IMR-90 (cell line): ENCODE measurements around the gene REXO1. TPM values are rescaled to one million over a fixed set of nuclear protein-coding genes. Genes with fewer than 3 reads are reported as not detected.
A peak's percentile ranks its signal among the peaks of the same experiment; 100 is the strongest.

Experiments
- ATAC-seq: fragments of 200-7000 bp; cut with Tn5 transposase; 2 replicates; pipeline ENCODE4 v1.9.1; 2020; ENCODE audit warnings: low read depth, mild to moderate bottlenecking, moderate library complexity
- BruUV-seq: library from RNA; stranded (reverse); fragments of 400-500 nt; replicated peaks from 2 replicates; lab custom pipeline; 2021; lab: Mats Ljungman, UMichigan
- CTCF ChIA-PET: fragments of 300-600 bp; formaldehyde crosslinking; extraction: SDS; loops from one replicate; lab custom pipeline; 2021; ENCODE audit warnings: antibody characterized with exemption; lab: Yijun Ruan, JAX
- POLR2A ChIA-PET: fragments of 300-600 bp; sonication (Branson Sonifier 250); formaldehyde crosslinking; loops from one replicate; lab custom pipeline; 2022; ENCODE audit warnings: antibody characterized with exemption; ENCODE audit not compliant: unreplicated experiment; lab: Charles Lee
- DNase-seq: peaks from one replicate; pipeline ENCODE4 v3.0.0; 2013
- H2AFZ ChIP-seq: replicated peaks from 2 replicates; pipeline ENCODE3; 2013; ENCODE audit warnings: low read length, mild to moderate bottlenecking; ENCODE audit not compliant: poor library complexity
- H2AK5ac ChIP-seq: 2 replicates; pipeline ENCODE4 v1.6.1; 2013; ENCODE audit warnings: low read depth, low read length, inconsistent platforms
- H2AK9ac ChIP-seq: replicated peaks from 2 replicates; pipeline ENCODE3; 2013; ENCODE audit warnings: mild to moderate bottlenecking, low read depth, low read length, moderate library complexity; ENCODE audit not compliant: poor library complexity
- H2BK120ac ChIP-seq: 2 replicates; pipeline ENCODE4 v1.6.1; 2013; ENCODE audit warnings: low read depth, low read length, inconsistent platforms
- H2BK15ac ChIP-seq: 3 replicates; pipeline ENCODE4 v1.6.1; 2013; ENCODE audit warnings: low read depth, low read length, inconsistent platforms
- H2BK20ac ChIP-seq: 2 replicates; pipeline ENCODE4 v1.6.1; 2013; ENCODE audit warnings: low read depth, mild to moderate bottlenecking, inconsistent platforms, low read length, moderate library complexity
- H2BK5ac ChIP-seq: 2 replicates; pipeline ENCODE4 v1.6.1; 2013; ENCODE audit warnings: mild to moderate bottlenecking, low read depth, low read length, inconsistent platforms; ENCODE audit not compliant: poor library complexity, severe bottlenecking
- H3K14ac ChIP-seq: replicated peaks from 2 replicates; pipeline ENCODE4 v1.6.1; 2013; ENCODE audit warnings: low read depth, low read length, inconsistent platforms
- H3K18ac ChIP-seq: 2 replicates; pipeline ENCODE4 v1.6.1; 2013; ENCODE audit warnings: low read depth, low read length, control low read depth
- H3K23ac ChIP-seq: 2 replicates; pipeline ENCODE4 v1.6.1; 2013; ENCODE audit warnings: low read depth, low read length, inconsistent platforms
- H3K27ac ChIP-seq: 2 replicates; pipeline ENCODE4 v1.5.1; 2013; ENCODE audit warnings: mild to moderate bottlenecking, control low read depth, low read length; ENCODE audit not compliant: insufficient read depth
- H3K27me3 ChIP-seq: 2 replicates; pipeline ENCODE4 v1.6.1; 2013; ENCODE audit warnings: low read length; ENCODE audit not compliant: control insufficient read depth, insufficient read depth
- H3K36me3 ChIP-seq: 2 replicates; pipeline ENCODE4 v1.6.1; 2013; ENCODE audit warnings: low read length, mixed read lengths; ENCODE audit not compliant: control insufficient read depth, insufficient read depth
- H3K4ac ChIP-seq: 2 replicates; pipeline ENCODE4 v1.6.1; 2013; ENCODE audit warnings: low read depth, low read length, inconsistent platforms
- H3K4me1 ChIP-seq: 2 replicates; pipeline ENCODE4 v1.6.1; 2013; ENCODE audit warnings: low read length, mixed read lengths; ENCODE audit not compliant: control insufficient read depth, insufficient read depth
- H3K4me2 ChIP-seq: 2 replicates; pipeline ENCODE4 v1.6.1; 2013; ENCODE audit warnings: low read depth, mild to moderate bottlenecking, control low read depth, low read length, moderate library complexity
- H3K4me3 ChIP-seq: 2 replicates; pipeline ENCODE4 v1.5.1; 2013; ENCODE audit warnings: low read depth, mild to moderate bottlenecking, control low read depth, low read length, moderate library complexity; ENCODE audit not compliant: insufficient read depth
- H3K56ac ChIP-seq: 2 replicates; pipeline ENCODE4 v1.6.1; 2013; ENCODE audit warnings: low read length, inconsistent platforms; ENCODE audit not compliant: insufficient read depth; ENCODE audit errors: extremely low read depth
- H3K79me1 ChIP-seq, 2 experiments: 2 replicates each; pipeline ENCODE4 v1.6.1; 2013; ENCODE audit warnings: low read length in 2 of 2, inconsistent platforms in 1 of 2, low read depth in 1 of 2
- H3K9ac ChIP-seq: 2 replicates; pipeline ENCODE4 v1.6.1; 2013; ENCODE audit warnings: low read depth, low read length, control low read depth
- H3K9me1 ChIP-seq: 2 replicates; pipeline ENCODE4 v1.6.1; 2013; ENCODE audit warnings: low read length, inconsistent platforms; ENCODE audit not compliant: insufficient read depth
- H3K9me3 ChIP-seq: 2 replicates; pipeline ENCODE4 v1.6.1; 2013; ENCODE audit warnings: low read length; ENCODE audit not compliant: control insufficient read depth, insufficient read depth
- H4K20me1 ChIP-seq: 2 replicates; pipeline ENCODE4 v1.6.1; 2013; ENCODE audit warnings: low read length, inconsistent platforms; ENCODE audit not compliant: insufficient read depth
- H4K5ac ChIP-seq: 2 replicates; pipeline ENCODE4 v1.6.1; 2013; ENCODE audit warnings: mild to moderate bottlenecking, low read depth, low read length, control low read depth
- H4K8ac ChIP-seq, 2 experiments: 2 replicates each; pipeline ENCODE4 v1.6.1; 2013; ENCODE audit warnings: low read depth in 2 of 2, low read length in 2 of 2, control low read depth in 1 of 2, inconsistent platforms in 1 of 2
- H4K91ac ChIP-seq: 2 replicates; pipeline ENCODE4 v1.6.1; 2013; ENCODE audit warnings: low read depth, low read length, inconsistent platforms; ENCODE audit not compliant: insufficient read depth
- CEBPB ChIP-seq: IDR thresholded peaks from 2 replicates; pipeline ENCODE4 v1.6.1; 2012; ENCODE audit warnings: low read depth, low read length, improper control_type of control experiment
- FOS ChIP-seq: fragments of 150-350 bp; IDR thresholded peaks from 2 replicates; pipeline ENCODE4 v1.6.1; 2016; ENCODE audit warnings: low read depth, low read length
- MAFK ChIP-seq: IDR thresholded peaks from 2 replicates; pipeline ENCODE4 v1.6.1; 2012; ENCODE audit warnings: low read depth, low read length, improper control_type of control experiment
- MAZ ChIP-seq: IDR thresholded peaks from 2 replicates; pipeline ENCODE4 v1.6.1; 2012; ENCODE audit warnings: low read depth, mild to moderate bottlenecking, low read length, improper control_type of control experiment, moderate library complexity, borderline replicate concordance
- MXI1 ChIP-seq: IDR thresholded peaks from 2 replicates; pipeline ENCODE4 v1.6.1; 2012; ENCODE audit warnings: low read depth, mild to moderate bottlenecking, low read length, moderate library complexity, borderline replicate concordance
- RAD21 ChIP-seq: IDR thresholded peaks from 2 replicates; pipeline ENCODE4 v1.6.1; 2012; ENCODE audit warnings: low read length, improper control_type of control experiment
- RCOR1 ChIP-seq: IDR thresholded peaks from 2 replicates; pipeline ENCODE4 v1.6.1; 2012; ENCODE audit warnings: mild to moderate bottlenecking, low read length, improper control_type of control experiment; ENCODE audit not compliant: insufficient replicate concordance
- RFX5 ChIP-seq: IDR thresholded peaks from 2 replicates; pipeline ENCODE4 v1.8.0; 2012; ENCODE audit warnings: low read depth, mild to moderate bottlenecking, low read length, moderate library complexity
- SMC3 ChIP-seq: fragments of 150-350 bp; IDR thresholded peaks from 2 replicates; pipeline ENCODE4 v1.6.1; 2016; ENCODE audit warnings: low read depth, mild to moderate bottlenecking, antibody characterized with exemption, low read length, moderate library complexity
- WGBS, 2 experiments: methylation state at CpG; one replicate each; pipeline versions ENCODE4 v1.1.5 to v1.1.7; 2013; ENCODE audit warnings: missing lambda C conversion rate in 2 of 2; ENCODE audit not compliant: insufficient read length in 1 of 2; ENCODE audit errors: extremely low coverage in 2 of 2; 5-methylcytosine and 5-hydroxymethylcytosine counted together
- dilution Hi-C: fragments of 300-500 bp; cut with HindIII; formaldehyde crosslinking; loops from one replicate; pipeline ENCODE4 v1.14.3; 2018; ENCODE audit warnings: low sequenced_read_pairs; ENCODE audit not compliant: unreplicated experiment
- in situ Hi-C: fragments of 300-500 bp; cut with MboI; formaldehyde crosslinking; loops from 3 replicates; pipeline ENCODE4 v1.14.3; 2019; ENCODE audit warnings: low sequenced_read_pairs, inconsistent platforms, mixed read lengths
- intact Hi-C: fragments of 100-400 bp; cut with micrococcal nuclease; formaldehyde crosslinking; loops from 2 replicates; pipeline ENCODE4 v1.10.0; 2022
- polyA plus RNA-seq, 3 experiments: library from polyadenylated mRNA; depleted of rRNA; stranded (reverse); fragments of >200 nt; gene quantifications; 2 replicates each; pipeline ENCODE4 v1.2.3, GENCODE V29; 2012; ENCODE audit warnings: low replicate concordance in 1 of 3
- total RNA-seq: library from RNA; depleted of rRNA; stranded (reverse); fragments of >200 nt; gene quantifications from 2 replicates; pipeline ENCODE4 v1.2.3, GENCODE V29; 2012
- TF ChIP-seq, protein P1 (sequence below): fragments of 150-350 bp; IDR thresholded peaks from 2 replicates; pipeline ENCODE4 v1.6.1; 2016; ENCODE audit warnings: low read depth, mild to moderate bottlenecking, low read length, moderate library complexity, borderline replicate concordance
- TF ChIP-seq, protein P2 (sequence below): conservative IDR thresholded peaks from 2 replicates; pipeline ENCODE4 v1.5.1; 2012; ENCODE audit warnings: mild to moderate bottlenecking, low read depth, low read length, improper control_type of control experiment

REXO1 gene
- total and polyA plus RNA-seq, 2 of the 4 experiments (the other 2 are of a cell fraction) = 1.4 to 63.7 TPM

DNA sequence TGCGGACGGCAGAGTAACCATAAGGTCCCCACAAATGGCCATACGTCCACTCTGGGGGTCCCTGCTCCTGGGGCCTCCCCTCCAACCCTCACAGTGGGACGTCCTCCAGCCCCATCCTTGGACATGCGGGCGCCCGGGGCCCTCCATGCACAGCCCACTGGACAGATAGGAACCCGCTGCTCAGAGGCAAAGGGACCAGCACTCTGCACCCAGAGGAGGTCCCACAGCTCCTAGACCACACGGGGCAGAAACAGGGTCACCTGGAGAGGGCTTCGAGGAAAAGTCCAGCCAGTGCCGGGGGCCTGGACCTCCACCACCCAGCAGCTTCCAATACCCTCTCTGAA is 11.1 kb downstream of the REXO1 start:
- peak overlapping the region; percentile 54 for H2AFZ ChIP-seq
- no peak overlapping the region for H2BK20ac ChIP-seq
- H4K20me1 ChIP-seq = peaks cover 96% of the 10 kb centered on the region
- no peak overlapping the region for H3K23ac ChIP-seq
- no peaks in the 10 kb centered on the region for H3K4me1 ChIP-seq
- no peak overlapping the region for H2BK15ac ChIP-seq
- intact Hi-C loops = no loop called here
- no peak overlapping the region for H3K4ac ChIP-seq
- H2AK9ac ChIP-seq = peak overlapping the region; percentile 62
- no peaks in the 10 kb centered on the region for H3K9me3 ChIP-seq
- BruUV-seq = no TSS peak
- no peak overlapping the region for H2BK5ac ChIP-seq
- no peak overlapping the region for H3K14ac ChIP-seq
- peaks cover 3% of the 10 kb centered on the region for H3K36me3 ChIP-seq
- H3K4me3 ChIP-seq = no peak overlapping the region
- ChIA-PET POLR2A (no interaction called here), CTCF (interaction anchor here (0.6 to 3.9 kb wide), 3 partner anchors 11 to 13 kb away, joined by 3 to 17 read pairs (median 4); no protein-coding TSS in a partner anchor)
- H3K9me1 ChIP-seq = no peaks in the 10 kb centered on the region
- dilution Hi-C loops = no loop called here
- in situ Hi-C loops = no loop called here
- TF ChIP-seq CEBPB = no peak
- TF ChIP-seq MXI1 = no peak
- TF ChIP-seq RAD21 = no peak
- TF ChIP-seq SMC3 = no peak
- TF ChIP-seq FOS = no peak
- no peak for TF ChIP-seq MAFK
- no peak for TF ChIP-seq MAZ
- TF ChIP-seq, protein P1, sequence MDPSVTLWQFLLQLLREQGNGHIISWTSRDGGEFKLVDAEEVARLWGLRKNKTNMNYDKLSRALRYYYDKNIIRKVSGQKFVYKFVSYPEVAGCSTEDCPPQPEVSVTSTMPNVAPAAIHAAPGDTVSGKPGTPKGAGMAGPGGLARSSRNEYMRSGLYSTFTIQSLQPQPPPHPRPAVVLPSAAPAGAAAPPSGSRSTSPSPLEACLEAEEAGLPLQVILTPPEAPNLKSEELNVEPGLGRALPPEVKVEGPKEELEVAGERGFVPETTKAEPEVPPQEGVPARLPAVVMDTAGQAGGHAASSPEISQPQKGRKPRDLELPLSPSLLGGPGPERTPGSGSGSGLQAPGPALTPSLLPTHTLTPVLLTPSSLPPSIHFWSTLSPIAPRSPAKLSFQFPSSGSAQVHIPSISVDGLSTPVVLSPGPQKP = no peak
- no peak for TF ChIP-seq RCOR1
- TF ChIP-seq RFX5 = no peak
- TF ChIP-seq, protein P2, sequence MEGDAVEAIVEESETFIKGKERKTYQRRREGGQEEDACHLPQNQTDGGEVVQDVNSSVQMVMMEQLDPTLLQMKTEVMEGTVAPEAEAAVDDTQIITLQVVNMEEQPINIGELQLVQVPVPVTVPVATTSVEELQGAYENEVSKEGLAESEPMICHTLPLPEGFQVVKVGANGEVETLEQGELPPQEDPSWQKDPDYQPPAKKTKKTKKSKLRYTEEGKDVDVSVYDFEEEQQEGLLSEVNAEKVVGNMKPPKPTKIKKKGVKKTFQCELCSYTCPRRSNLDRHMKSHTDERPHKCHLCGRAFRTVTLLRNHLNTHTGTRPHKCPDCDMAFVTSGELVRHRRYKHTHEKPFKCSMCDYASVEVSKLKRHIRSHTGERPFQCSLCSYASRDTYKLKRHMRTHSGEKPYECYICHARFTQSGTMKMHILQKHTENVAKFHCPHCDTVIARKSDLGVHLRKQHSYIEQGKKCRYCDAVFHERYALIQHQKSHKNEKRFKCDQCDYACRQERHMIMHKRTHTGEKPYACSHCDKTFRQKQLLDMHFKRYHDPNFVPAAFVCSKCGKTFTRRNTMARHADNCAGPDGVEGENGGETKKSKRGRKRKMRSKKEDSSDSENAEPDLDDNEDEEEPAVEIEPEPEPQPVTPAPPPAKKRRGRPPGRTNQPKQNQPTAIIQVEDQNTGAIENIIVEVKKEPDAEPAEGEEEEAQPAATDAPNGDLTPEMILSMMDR = no peak
- no peak overlapping the region for H2BK120ac ChIP-seq
- H4K8ac ChIP-seq = no peak overlapping the region
- peaks cover 18 to 79% of the 10 kb centered on the region in 2 experiments for H3K79me1 ChIP-seq
- H3K4me2 ChIP-seq = no peak overlapping the region
- no peak overlapping the region for H3K9ac ChIP-seq
- H3K27ac ChIP-seq = no peak overlapping the region
- DNase-seq (no peak), ATAC-seq (no peak)
- 76% methylated on average over 5 of the region's 11 CpGs; no CpG with 5 or more reads in 1 of the 2 experiments for WGBS, 2 experiments
- no peak overlapping the region for H3K56ac ChIP-seq
- no peak overlapping the region for H3K18ac ChIP-seq
- no peak overlapping the region for H2AK5ac ChIP-seq
- H4K5ac ChIP-seq = no peak overlapping the region
- H4K91ac ChIP-seq = no peak overlapping the region
- H3K27me3 ChIP-seq = no peaks in the 10 kb centered on the region
